GM12878 (cell line): Measurements from ENCODE around the gene MCRIP2. TPM values are rescaled to one million over a fixed set of nuclear protein-coding genes. Genes with fewer than 3 reads are reported as not detected.

Experiments used
- ATAC-seq: fragments of 200-7000 bp; cut with Tn5 transposase; 3 replicates; pipeline ENCODE4 v1.9.1; 2020; ENCODE audit warnings: mild to moderate bottlenecking, moderate library complexity
- BruUV-seq: library from RNA; stranded (reverse); fragments of 400-500 nt; replicated peaks from 2 replicates; lab custom pipeline; 2021; lab: Mats Ljungman, UMichigan
- CTCF ChIA-PET: fragments of 300-600 bp; sonication (Branson Sonifier 250); formaldehyde crosslinking; extraction: SDS; loops from one replicate; lab custom pipeline; 2021; ENCODE audit warnings: inconsistent platforms; lab: Yijun Ruan, JAX
- POLR2A ChIA-PET: fragments of 350-600 bp; formaldehyde crosslinking; extraction: SDS; loops from one replicate; lab custom pipeline; 2021; ENCODE audit warnings: inconsistent platforms; lab: Charles Lee
- RAD21 ChIA-PET: fragments of 300-600 bp; sonication (Branson Sonifier 250); formaldehyde crosslinking; loops from one replicate; lab custom pipeline; 2023; ENCODE audit warnings: antibody characterized with exemption; ENCODE audit not compliant: unreplicated experiment; lab: Charles Lee
- SMC1A ChIA-PET: fragments of 300-600 bp; sonication (Branson Sonifier 250); formaldehyde crosslinking; loops from one replicate; lab custom pipeline; 2023; ENCODE audit not compliant: unreplicated experiment, uncharacterized antibody; lab: Charles Lee
- DNase-seq: peaks from one replicate; pipeline ENCODE4 v3.0.0-alpha.2; 2011; ENCODE audit warnings: low read depth, low spot score
- FAIRE-seq: peaks from 3 replicates; lab custom pipeline; 2011; peaks lifted over from hg19 to GRCh38; lab: Jason Lieb, UNC
- H2AFZ ChIP-seq: 2 replicates; pipeline ENCODE4 v1.6.0; 2011; ENCODE audit warnings: low read depth, low read length, control low read depth; ENCODE audit not compliant: control insufficient read depth
- H3K27ac ChIP-seq: 2 replicates; pipeline ENCODE4 v1.5.1; 2011; ENCODE audit warnings: control low read depth; ENCODE audit not compliant: control insufficient read depth, insufficient read depth
- H3K27me3 ChIP-seq, 2 experiments: replicated peaks in 1 of 2; 2 replicates each; pipeline versions ENCODE4 v1.6.0 to v1.6.1; 2011; ENCODE audit warnings: low read length in 1 of 2; ENCODE audit not compliant: control insufficient read depth in 2 of 2, insufficient read depth in 2 of 2
- H3K36me3 ChIP-seq, 2 experiments: 2 replicates each; pipeline ENCODE4 v1.5.1; 2011; ENCODE audit warnings: low read length in 1 of 2; ENCODE audit not compliant: control insufficient read depth in 2 of 2, insufficient read depth in 2 of 2
- H3K4me1 ChIP-seq: 2 replicates; pipeline ENCODE4 v1.6.1; 2011; ENCODE audit warnings: mild to moderate bottlenecking, low read length, moderate library complexity, mixed read lengths; ENCODE audit not compliant: control insufficient read depth, insufficient read depth
- H3K4me2 ChIP-seq: 2 replicates; pipeline ENCODE4 v1.6.0; 2011; ENCODE audit warnings: control low read depth; ENCODE audit not compliant: control insufficient read depth, insufficient read depth
- H3K4me3 ChIP-seq: fragments of 200-600 bp; sonication (generic); 2 replicates; pipeline ENCODE4 v1.5.1; 2016
- H3K79me2 ChIP-seq: 2 replicates; pipeline ENCODE4 v1.6.0; 2011; ENCODE audit warnings: low read length; ENCODE audit not compliant: control insufficient read depth, insufficient read depth
- H3K9ac ChIP-seq: 2 replicates; pipeline ENCODE4 v1.8.0; 2011; ENCODE audit warnings: low read length, control low read depth, mixed read lengths; ENCODE audit not compliant: control insufficient read depth, insufficient read depth
- H3K9me3 ChIP-seq: replicated peaks from 3 replicates; pipeline ENCODE4 v1.5.1; 2011; ENCODE audit warnings: mild to moderate bottlenecking, low read length; ENCODE audit not compliant: control insufficient read depth, insufficient read depth
- H4K20me1 ChIP-seq: 2 replicates; pipeline ENCODE4 v1.6.0; 2011; ENCODE audit not compliant: control insufficient read depth, insufficient read depth
- CBX3 ChIP-seq: fragments of 200-600 bp; sonication (generic); IDR thresholded peaks from 2 replicates; pipeline ENCODE4 v1.6.1; 2016; ENCODE audit warnings: low read depth, borderline replicate concordance
- IRF4 ChIP-seq: IDR thresholded peaks from 2 replicates; pipeline ENCODE4 v1.6.1; 2011; ENCODE audit warnings: low read depth, low read length
- RFX5 ChIP-seq: IDR thresholded peaks from 2 replicates; pipeline ENCODE4 v1.6.1; 2011; ENCODE audit warnings: low read depth, low read length, improper control_type of control experiment
- RUNX3 ChIP-seq: IDR thresholded peaks from 2 replicates; pipeline ENCODE4 v1.6.1; 2012; ENCODE audit warnings: low read length, inconsistent platforms
- SP1 ChIP-seq: IDR thresholded peaks from one replicate; pipeline ENCODE4 v1.6.1; 2011; ENCODE audit warnings: low read depth, low read length
- TCF12 ChIP-seq: IDR thresholded peaks from 2 replicates; pipeline ENCODE4 v1.6.1; 2011; ENCODE audit warnings: low read depth, mild to moderate bottlenecking, low read length
- WRNIP1 ChIP-seq: IDR thresholded peaks from 2 replicates; pipeline ENCODE4 v1.6.1; 2011; ENCODE audit warnings: low read depth, low read length, improper control_type of control experiment, borderline replicate concordance
- WGBS: methylation state at CpG from one replicate; pipeline ENCODE4 v1.1.6; 2016; ENCODE audit warnings: low lambda C conversion rate; ENCODE audit not compliant: insufficient replicate concordance, insufficient coverage; ENCODE audit errors: missing lambda C conversion rate; 5-methylcytosine and 5-hydroxymethylcytosine counted together
- in situ Hi-C: fragments of 300-500 bp; cut with MboI; formaldehyde crosslinking; loops from 9 replicates; pipeline ENCODE4 v1.14.3; 2018; ENCODE audit warnings: mixed read lengths
- intact Hi-C: fragments of 100-400 bp; cut with micrococcal nuclease; formaldehyde crosslinking; loops from one replicate; pipeline ENCODE4 v1.14.2; 2022; ENCODE audit not compliant: unreplicated experiment
- polyA plus RNA-seq, 11 experiments: library from polyadenylated mRNA; depleted of rRNA in 4 of 11; unstranded in 6 of 11; stranded (reverse) in 5 of 11; fragments of >200 nt; fragmentation: Nextera tagmentation in 4 of 11; fragmentation: Illumina TruSeq in 1 of 11; extraction: Ambion mirVana in 4 of 11; extraction: Trizol in 1 of 11; gene quantifications; 1 replicate in 1 of 11; 2 replicates in 10 of 11; pipeline versions ENCODE4 v1.2.1 to v1.2.3, GENCODE V29; 2011 to 2016; ENCODE audit warnings: inconsistent platforms in 2 of 11, missing spikeins in 2 of 11, low read depth in 1 of 11
- total RNA-seq, 4 experiments: library from RNA; depleted of rRNA in 3 of 4; stranded (reverse); fragments of >200 nt in 3 of 4; fragmentation: Illumina TruSeq in 1 of 4; extraction: Trizol in 1 of 4; gene quantifications; 2 replicates each; pipeline versions ENCODE4 v1.2.1 to v1.2.3, GENCODE V29; 2013 to 2021
- TF ChIP-seq, protein P1 (sequence below): IDR thresholded peaks from 2 replicates; pipeline ENCODE4 v1.6.1; 2012; ENCODE audit warnings: improper control_type of control experiment, low read depth, low read length; ENCODE audit not compliant: insufficient replicate concordance
- TF ChIP-seq, protein P2 (sequence below): IDR thresholded peaks from 2 replicates; pipeline ENCODE4 v1.6.1; 2011; ENCODE audit warnings: borderline replicate concordance, low read depth, mild to moderate bottlenecking, moderate library complexity, mixed read lengths, low read length; ENCODE audit not compliant: insufficient read depth; ENCODE audit errors: extremely low read length

Gene MCRIP2
- total and polyA plus RNA-seq, 10 of the 15 experiments (the other 5 are each of a cell fraction or from before 2014, with no cell fraction given), result 0.19 to 93.1 (median 57.9) TPM

DNA sequence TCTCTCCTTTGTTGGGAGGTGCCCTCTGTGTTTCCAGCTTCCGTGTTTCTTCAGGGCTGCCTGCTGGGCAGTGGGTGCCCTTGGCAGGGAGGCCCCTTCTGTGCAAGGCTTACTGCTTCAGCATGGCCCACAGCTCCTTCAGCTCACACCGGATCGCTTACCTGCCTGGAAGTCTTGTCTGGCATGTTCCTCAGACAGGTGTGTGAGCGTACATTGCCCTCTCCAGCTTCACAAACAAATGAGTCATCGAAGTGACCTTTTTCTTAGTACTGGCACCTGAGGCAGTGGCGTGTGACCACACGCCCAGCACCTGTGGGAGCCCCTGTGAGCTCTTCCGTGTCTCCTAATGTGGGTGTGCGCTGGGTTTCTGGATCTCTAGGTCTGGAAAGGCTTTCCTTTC is 48.2 kb upstream of the MCRIP2 start:
- 54% methylated on average over 9 of the region's 9 CpGs for WGBS
- POLR2A ChIA-PET, result interaction anchor here (1.4 kb wide), 1 partner anchor 43 kb away, joined by 3 read pairs; the partner anchor contains the start of gene METTL26
- CTCF ChIA-PET, result interaction anchor here (0.5 kb wide), 1 partner anchor 71 kb away, joined by 3 read pairs; no protein-coding TSS in a partner anchor
- Histone ChIP-seq H3K4me2 (no peak overlapping the region), H3K4me3 (no peak overlapping the region), H3K4me1 (peaks cover 8% of the 10 kb centered on the region), H2AFZ (no peak overlapping the region), H3K27me3 (no peaks in the 10 kb centered on the region), H3K79me2 (peaks cover 15% of the 10 kb centered on the region), H4K20me1 (no peaks in the 10 kb centered on the region), H3K36me3 (no peaks in the 10 kb centered on the region), H3K9me3 (no peaks in the 10 kb centered on the region), H3K9ac (no peak overlapping the region), H3K27ac (no peak overlapping the region)
- RAD21 ChIA-PET, result no interaction called here
- SMC1A ChIA-PET, result no interaction called here
- TF ChIP-seq RUNX3 (no peak), TCF12 (no peak), SP1 (no peak), CBX3 (no peak), WRNIP1 (no peak), RFX5 (no peak), IRF4 (no peak)
- TF ChIP-seq, protein P1, sequence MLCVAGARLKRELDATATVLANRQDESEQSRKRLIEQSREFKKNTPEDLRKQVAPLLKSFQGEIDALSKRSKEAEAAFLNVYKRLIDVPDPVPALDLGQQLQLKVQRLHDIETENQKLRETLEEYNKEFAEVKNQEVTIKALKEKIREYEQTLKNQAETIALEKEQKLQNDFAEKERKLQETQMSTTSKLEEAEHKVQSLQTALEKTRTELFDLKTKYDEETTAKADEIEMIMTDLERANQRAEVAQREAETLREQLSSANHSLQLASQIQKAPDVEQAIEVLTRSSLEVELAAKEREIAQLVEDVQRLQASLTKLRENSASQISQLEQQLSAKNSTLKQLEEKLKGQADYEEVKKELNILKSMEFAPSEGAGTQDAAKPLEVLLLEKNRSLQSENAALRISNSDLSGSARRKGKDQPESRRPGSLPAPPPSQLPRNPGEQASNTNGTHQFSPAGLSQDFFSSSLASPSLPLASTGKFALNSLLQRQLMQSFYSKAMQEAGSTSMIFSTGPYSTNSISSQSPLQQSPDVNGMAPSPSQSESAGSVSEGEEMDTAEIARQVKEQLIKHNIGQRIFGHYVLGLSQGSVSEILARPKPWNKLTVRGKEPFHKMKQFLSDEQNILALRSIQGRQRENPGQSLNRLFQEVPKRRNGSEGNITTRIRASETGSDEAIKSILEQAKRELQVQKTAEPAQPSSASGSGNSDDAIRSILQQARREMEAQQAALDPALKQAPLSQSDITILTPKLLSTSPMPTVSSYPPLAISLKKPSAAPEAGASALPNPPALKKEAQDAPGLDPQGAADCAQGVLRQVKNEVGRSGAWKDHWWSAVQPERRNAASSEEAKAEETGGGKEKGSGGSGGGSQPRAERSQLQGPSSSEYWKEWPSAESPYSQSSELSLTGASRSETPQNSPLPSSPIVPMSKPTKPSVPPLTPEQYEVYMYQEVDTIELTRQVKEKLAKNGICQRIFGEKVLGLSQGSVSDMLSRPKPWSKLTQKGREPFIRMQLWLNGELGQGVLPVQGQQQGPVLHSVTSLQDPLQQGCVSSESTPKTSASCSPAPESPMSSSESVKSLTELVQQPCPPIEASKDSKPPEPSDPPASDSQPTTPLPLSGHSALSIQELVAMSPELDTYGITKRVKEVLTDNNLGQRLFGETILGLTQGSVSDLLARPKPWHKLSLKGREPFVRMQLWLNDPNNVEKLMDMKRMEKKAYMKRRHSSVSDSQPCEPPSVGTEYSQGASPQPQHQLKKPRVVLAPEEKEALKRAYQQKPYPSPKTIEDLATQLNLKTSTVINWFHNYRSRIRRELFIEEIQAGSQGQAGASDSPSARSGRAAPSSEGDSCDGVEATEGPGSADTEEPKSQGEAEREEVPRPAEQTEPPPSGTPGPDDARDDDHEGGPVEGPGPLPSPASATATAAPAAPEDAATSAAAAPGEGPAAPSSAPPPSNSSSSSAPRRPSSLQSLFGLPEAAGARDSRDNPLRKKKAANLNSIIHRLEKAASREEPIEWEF, result no peak
- TF ChIP-seq, protein P2, sequence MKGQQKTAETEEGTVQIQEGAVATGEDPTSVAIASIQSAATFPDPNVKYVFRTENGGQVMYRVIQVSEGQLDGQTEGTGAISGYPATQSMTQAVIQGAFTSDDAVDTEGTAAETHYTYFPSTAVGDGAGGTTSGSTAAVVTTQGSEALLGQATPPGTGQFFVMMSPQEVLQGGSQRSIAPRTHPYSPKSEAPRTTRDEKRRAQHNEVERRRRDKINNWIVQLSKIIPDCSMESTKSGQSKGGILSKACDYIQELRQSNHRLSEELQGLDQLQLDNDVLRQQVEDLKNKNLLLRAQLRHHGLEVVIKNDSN, result no peak
- ATAC-seq (no peak), DNase-seq (no peak), FAIRE-seq (no peak)
- in situ Hi-C loops, result no loop called here
- BruUV-seq, result no TSS peak
- intact Hi-C loops, result no loop called here
